ENCODE data around the gene HK3.

Gene HK3

GRCh38 chr5:176899296-176899891 is at the start of gene HK3:
Gene HK3 (minus strand): TSS chr5:176899346. CDS start chr5:176896159, 3,187 bp downstream.
- no peak for DNase-seq (ENCODE audit: low read depth in 2 of 2)

DNA sequence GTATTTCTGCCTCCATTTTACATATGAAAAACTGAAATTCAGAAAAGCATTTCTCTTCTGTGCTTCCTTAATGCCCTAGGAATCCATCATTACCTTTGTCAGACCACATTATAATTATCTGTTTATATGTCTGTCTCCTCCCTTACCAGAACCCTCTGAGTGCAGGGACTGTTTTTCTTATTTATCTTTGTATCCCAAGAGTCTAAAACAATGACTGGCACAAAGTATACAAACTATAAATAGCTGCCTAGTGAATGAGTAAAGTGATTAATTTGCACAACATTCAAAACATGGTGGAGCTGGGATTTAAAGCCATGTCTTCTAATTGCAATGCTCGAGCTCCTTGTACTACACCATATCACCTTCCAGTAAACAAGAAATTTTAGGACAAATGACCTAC is 49.3 kb upstream of the HK3 start:
- no peak for DNase-seq (ENCODE audit: low read depth in 2 of 2)

DNA sequence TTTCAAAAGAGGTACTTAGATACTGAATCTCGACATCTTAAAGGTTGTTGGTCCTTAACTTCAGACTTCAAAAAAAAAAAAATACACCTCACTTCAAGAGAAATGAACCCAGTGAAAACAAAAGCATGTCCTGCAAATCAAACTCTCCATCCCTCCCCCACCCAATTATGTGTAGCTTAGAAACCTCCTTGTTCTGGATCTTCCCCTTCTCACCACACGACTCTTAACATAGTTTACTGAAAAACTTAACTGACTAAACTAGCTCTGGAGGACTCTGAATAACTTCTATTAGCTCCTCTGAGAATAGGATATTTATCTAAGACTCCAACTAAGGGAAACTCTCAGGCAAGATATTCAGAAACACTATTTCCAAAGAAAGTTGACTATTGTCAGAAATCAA is 48.7 kb upstream of the HK3 start:
- no peak for DNase-seq (ENCODE audit: low read depth in 2 of 2)

GRCh38 chr5:176944268-176944667 is 45.1 kb upstream of the HK3 start:
- DNase-seq (ENCODE audit: low read depth in 2 of 2): no peak

- no peak for DNase-seq (ENCODE audit: low read depth in 2 of 2)
Measured at GRCh38 chr5:176943816-176944215, 44.7 kb upstream of the HK3 start.

- DNase-seq (ENCODE audit: low read depth in 2 of 2): no peak
Measured at GRCh38 chr5:176941951-176942350, 42.8 kb upstream of the HK3 start.

DNA sequence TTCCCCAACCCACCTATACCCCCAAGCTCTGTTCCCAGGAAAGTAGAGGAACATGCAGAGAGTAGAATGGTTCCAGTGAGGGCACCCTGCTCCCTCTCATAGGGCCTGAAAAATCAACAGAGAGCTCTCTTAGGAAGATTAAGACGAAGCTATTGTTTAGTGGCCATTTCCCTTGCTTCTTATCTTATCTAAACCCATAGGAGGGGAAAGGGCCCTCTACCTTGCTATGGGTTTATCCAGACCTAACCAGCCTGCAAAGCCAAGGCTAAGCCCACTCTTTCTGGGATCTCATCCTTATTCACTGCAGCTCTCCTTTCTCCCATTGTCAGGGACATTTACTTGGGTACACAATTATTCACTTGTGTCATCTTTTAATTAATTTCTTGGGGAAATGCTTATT is 39.3 kb upstream of the HK3 start:
- no peak for DNase-seq (ENCODE audit: low read depth in 2 of 2)

DNA sequence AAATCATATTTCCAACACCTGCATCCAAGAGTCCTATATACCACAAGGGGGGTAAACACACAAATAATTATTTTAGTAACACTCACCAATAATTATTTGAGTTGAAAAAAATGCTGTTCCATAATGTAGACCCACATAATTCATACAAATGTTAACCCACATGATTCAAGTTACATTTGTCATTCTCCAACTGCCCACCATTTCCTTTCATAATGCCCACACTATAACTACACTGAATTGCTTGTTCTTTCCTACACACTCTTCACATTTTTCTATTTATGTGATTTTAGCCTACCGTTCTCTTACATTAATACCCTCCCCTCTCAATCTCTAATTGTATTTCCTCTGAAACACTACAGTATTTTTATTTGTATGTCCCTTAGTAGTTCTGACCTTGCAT is 35.9 kb upstream of the HK3 start:
- DNase-seq (ENCODE audit: low read depth in 2 of 2): no peak

DNA sequence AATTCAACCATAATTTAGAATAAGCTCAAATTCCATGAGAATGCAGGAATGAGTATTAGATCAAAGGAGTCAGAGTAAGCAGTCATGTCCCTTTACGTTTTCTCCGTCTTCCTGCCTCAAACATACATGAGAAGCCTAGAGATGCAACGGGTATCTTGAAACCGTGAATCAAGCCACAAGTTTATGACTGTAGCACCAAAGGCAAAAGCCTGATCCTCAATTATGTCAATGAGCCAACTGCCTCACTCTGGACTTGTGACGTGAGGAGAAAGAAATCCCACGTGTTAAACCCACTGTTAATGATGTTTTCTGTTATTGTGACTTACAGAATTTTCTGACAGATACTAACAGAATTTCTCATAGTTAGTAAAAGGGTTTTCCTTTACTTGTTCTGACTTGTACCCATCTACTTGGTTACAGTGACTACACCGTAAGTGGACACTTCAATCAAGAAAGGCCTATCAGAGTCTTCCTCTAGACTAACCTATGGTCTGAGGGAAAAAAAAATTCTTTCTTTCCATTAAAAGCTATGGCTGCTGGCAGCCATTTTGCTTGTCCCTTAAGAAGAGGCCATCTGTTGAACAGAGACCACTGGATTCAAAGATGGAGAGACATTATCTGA is 35.3 kb upstream of the HK3 start:
- DNase-seq (ENCODE audit: low read depth in 2 of 2): no peak

GRCh38 chr5:176929654-176930053 is 30.5 kb upstream of the HK3 start:
- no peak for DNase-seq (ENCODE audit: low read depth in 2 of 2)

GRCh38 chr5:176927562-176927961 is 28.4 kb upstream of the HK3 start:
- DNase-seq (ENCODE audit: low read depth in 2 of 2): no peak

- no peak for DNase-seq (ENCODE audit: low read depth in 2 of 2)
Measured at GRCh38 chr5:176922817-176923216, 23.7 kb upstream of the HK3 start.

GRCh38 chr5:176921714-176922113 is 22.6 kb upstream of the HK3 start:
- DNase-seq (ENCODE audit: low read depth in 2 of 2): no peak

DNA sequence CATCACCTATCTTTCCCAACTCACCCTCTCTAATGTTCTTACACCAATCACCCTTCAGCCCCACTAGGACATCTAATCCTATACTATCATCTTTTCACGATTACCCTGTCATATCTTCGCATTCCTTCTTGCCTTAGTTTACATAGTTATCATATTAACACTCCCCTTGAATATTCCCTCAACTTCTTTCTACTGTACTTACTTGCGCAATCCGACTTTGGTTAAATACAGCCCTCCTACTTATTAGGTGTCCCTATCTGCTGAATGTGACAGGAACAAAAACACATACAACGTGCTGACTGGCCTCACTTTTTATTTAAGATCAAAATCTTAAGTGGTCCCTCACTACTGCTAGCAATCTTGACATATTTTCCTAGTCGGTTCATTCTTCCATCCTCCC is 19.5 kb upstream of the HK3 start:
- DNase-seq (ENCODE audit: low read depth in 2 of 2): no peak

- no peak for DNase-seq (ENCODE audit: low read depth in 2 of 2)
Measured at GRCh38 chr5:176916337-176916736, 17.2 kb upstream of the HK3 start.

DNA sequence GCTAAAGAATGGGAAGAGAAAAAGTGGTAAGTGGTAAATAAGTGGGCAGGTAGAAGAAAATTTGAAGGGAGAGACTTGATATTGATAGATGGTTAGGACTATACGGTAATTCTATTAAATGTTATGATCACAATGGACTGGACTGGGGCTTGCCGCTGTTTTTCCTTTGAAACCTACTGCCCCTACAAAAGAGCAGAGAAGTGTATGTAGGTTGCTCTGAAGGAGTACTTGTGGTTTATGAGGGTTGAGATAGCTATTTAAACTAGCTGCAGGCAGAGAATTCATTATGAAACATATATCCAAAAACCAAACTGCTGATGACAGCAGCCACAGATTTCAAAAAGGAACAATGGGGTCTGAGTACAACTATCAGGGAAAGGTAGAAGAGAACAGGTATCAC is 16.8 kb upstream of the HK3 start:
- DNase-seq (ENCODE audit: low read depth in 2 of 2): no peak

DNA sequence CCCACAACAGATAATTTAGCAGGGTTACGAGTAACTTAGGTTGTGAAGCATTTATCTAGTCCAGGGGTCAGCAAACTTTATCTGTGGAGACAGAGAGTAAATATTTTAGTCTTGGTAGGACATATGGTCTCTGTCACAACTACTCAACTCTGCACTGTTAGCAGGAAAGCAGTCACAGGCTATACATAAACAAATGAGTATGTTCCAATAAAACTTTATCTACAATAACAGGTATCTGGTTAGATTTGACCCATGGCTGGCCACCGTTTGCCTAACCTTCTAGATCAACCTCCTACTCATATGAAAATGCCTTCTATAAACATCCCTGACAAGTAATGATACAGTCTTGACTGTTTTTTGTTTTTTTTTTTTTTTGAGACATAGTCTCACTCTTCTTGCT is 13.0 kb upstream of the HK3 start:
- DNase-seq (ENCODE audit: low read depth in 2 of 2): no peak

DNA sequence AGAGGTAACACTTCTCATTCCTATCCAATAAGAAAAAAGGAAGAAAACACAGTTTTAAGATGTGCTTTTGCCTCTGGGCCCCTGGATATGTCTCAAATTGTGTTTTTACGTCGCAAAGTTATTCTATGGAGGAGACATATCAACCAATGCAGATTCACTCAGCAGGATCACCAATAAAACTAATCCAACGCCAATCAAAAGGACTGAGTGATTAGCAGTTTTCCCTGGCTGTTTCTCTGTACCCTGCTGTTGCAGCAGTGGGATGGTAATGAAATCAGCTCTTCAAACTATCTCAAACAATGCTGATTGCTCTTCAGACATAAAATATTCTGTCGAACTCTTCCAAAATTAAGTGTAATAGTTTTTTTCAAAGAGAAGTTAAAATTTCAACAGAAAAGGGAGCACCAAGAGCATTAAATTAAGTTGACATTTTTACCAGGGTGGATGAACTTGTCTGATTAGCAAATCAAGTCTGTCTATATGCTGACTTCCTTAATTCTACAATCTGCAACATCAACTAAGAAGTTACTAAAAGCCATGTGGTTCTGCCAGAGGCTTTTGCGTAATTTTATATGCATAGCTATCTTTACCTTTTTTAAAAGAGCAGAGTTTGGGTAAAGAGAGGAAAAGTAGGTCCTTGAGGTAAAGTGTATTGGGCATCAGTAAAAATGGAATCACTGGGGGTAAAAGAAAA is 9.7 kb upstream of the HK3 start:
- DNase-seq (ENCODE audit: low read depth in 2 of 2): no peak

DNA sequence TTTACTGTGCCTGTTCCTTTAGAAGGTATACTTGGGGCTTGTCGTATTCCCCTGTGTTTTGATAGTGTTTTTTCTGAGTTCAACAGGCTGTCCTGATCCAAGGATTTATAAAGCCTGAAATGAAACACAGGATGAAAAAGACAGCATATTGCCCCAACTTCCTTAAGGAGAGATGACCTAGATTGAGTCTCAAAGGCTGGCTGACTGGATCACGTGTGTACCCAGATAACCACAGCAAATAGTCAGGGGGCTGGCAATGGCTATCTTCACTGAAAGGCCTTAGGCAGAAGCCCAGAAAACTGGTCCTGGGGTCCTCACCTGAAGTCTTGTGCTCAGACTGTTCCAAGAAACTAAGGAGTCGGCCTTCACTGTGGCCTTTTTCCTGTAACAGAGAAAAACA is 7.7 kb upstream of the HK3 start:
- DNase-seq (ENCODE audit: low read depth in 2 of 2): no peak

- no peak for DNase-seq (ENCODE audit: low read depth in 2 of 2)
Measured at GRCh38 chr5:176906126-176906525, 7.0 kb upstream of the HK3 start.

DNA sequence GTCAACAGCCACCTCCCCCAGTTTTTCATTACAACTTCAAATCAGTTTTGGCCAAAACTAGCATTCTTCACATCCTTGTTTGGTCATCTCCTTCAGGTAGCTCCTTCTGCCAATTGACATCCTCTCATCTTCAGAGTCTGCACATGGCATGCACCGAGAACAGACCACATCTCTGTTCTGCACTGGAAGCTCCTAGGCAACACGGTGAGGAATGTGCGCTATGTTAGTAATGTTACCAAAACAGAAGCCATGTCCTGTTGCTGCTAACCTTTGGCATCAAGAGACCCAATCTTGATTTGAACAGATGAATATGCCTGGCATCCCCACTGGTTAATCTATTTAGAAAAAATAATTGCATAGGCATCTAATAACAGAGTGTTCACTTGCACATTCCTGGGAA is 5.1 kb upstream of the HK3 start:
- no peak for DNase-seq (ENCODE audit: low read depth in 2 of 2)

GRCh38 chr5:176902911-176903664 is 3.9 kb upstream of the HK3 start:
- DNase-seq (ENCODE audit: low read depth in 2 of 2): no peak
